ENCODE results near the gene ABHD12B.

The ABHD12B gene

GRCh38 chr14:50837850-50838470 lies 33.9 kb upstream of the ABHD12B start:
- DNase-seq: no peak

GRCh38 chr14:50839048-50839447 lies 32.8 kb upstream of the ABHD12B start:
- no peak for DNase-seq

- no peak for DNase-seq
Measured at GRCh38 chr14:50839691-50840090, 32.2 kb upstream of the ABHD12B start.

- DNase-seq: no peak
Measured at GRCh38 chr14:50844391-50844790, 27.5 kb upstream of the ABHD12B start.

- no peak for DNase-seq
Measured at GRCh38 chr14:50845166-50845565, 26.7 kb upstream of the ABHD12B start.

GRCh38 chr14:50846226-50846880 lies 25.5 kb upstream of the ABHD12B start:
- no peak for DNase-seq

GRCh38 chr14:50853891-50854290 lies 18.0 kb upstream of the ABHD12B start:
- no peak for DNase-seq

- DNase-seq: no peak
Measured at GRCh38 chr14:50854521-50854920, 17.3 kb upstream of the ABHD12B start.

GRCh38 chr14:50855558-50855957 lies 16.3 kb upstream of the ABHD12B start:
- DNase-seq: no peak

GRCh38 chr14:50856660-50857059 lies 15.2 kb upstream of the ABHD12B start:
- peak in 15 of 56 donors; percentile 10 to 57 (median 19) for DNase-seq

GRCh38 chr14:50859296-50859624 lies 12.6 kb upstream of the ABHD12B start:
- DNase-seq: peak in 2 of 56 donors; percentile 56 to 79

- DNase-seq: peak in 52 of 56 donors; percentile 9 to 93 (median 64)
Measured at GRCh38 chr14:50860478-50861086, 11.3 kb upstream of the ABHD12B start.

GRCh38 chr14:50862036-50862570 lies 9.8 kb upstream of the ABHD12B start:
- peak in 2 of 56 donors; percentile 6 to 12 for DNase-seq

GRCh38 chr14:50864237-50864636 lies 7.6 kb upstream of the ABHD12B start:
- no peak for DNase-seq

GRCh38 chr14:50864946-50865345 lies 6.9 kb upstream of the ABHD12B start:
- peak in 17 of 56 donors; percentile 13 to 68 (median 36) for DNase-seq

- DNase-seq: no peak
Measured at GRCh38 chr14:50865391-50866076, 6.3 kb upstream of the ABHD12B start.

GRCh38 chr14:50871228-50871627 lies 625 bp upstream of the ABHD12B start:
- no peak for DNase-seq

- DNase-seq: no peak
Measured at GRCh38 chr14:50874757-50875156, 2.9 kb downstream of the ABHD12B start.

- peak in 3 of 56 donors; percentile 8 to 16 (median 16) for DNase-seq
Measured at GRCh38 chr14:50875359-50876070, 3.7 kb downstream of the ABHD12B start.

- peak in 1 of 56 donors; percentile 11 for DNase-seq
Measured at GRCh38 chr14:50882932-50883826, 11.3 kb downstream of the ABHD12B start.
